Fibroblast of lung (primary cell): ENCODE measurements around the gene GRWD1. TPM values are rescaled to one million over a fixed set of nuclear protein-coding genes. Genes with fewer than 3 reads are reported as not detected.
A peak's percentile ranks its signal among the peaks of the same experiment; 100 is the strongest.

ENCODE experiments used
- DNase-seq, 2 donors: peaks; one replicate each; pipeline versions ENCODE4 v3.0.0 to v3.0.0-alpha.2; 2010; ENCODE audit warnings: low read depth in 2 of 2
- H2AFZ ChIP-seq: 2 replicates; pipeline ENCODE4 v1.5.1; 2012; ENCODE audit warnings: low read length, control low read depth, inconsistent platforms
- H3K27ac ChIP-seq: 2 replicates; pipeline ENCODE4 v1.5.1; 2011; ENCODE audit warnings: low read length, control low read depth; ENCODE audit not compliant: insufficient read depth
- H3K27me3 ChIP-seq: 2 replicates; pipeline ENCODE4 v1.5.1; 2011; ENCODE audit warnings: mild to moderate bottlenecking, low read length; ENCODE audit not compliant: control insufficient read depth, insufficient read depth
- H3K36me3 ChIP-seq: 2 replicates; pipeline ENCODE4 v1.5.1; 2011; ENCODE audit warnings: low read length; ENCODE audit not compliant: control insufficient read depth, insufficient read depth
- H3K4me1 ChIP-seq: 2 replicates; pipeline ENCODE4 v1.5.1; 2011; ENCODE audit warnings: low read length; ENCODE audit not compliant: control insufficient read depth, insufficient read depth; ENCODE audit errors: extremely low read depth
- H3K4me2 ChIP-seq: 2 replicates; pipeline ENCODE4 v1.5.1; 2011; ENCODE audit warnings: low read length, control low read depth; ENCODE audit not compliant: insufficient read depth; ENCODE audit errors: extremely low read depth
- H3K4me3 ChIP-seq, 4 experiments: fragments of 200-600 bp in 1 of 4; sonication (generic) in 1 of 4; replicated peaks in 1 of 4; 2 replicates each; pipeline ENCODE4 v1.5.1; 2011 to 2016; ENCODE audit warnings: low read length in 4 of 4, low read depth in 3 of 4, mild to moderate bottlenecking in 3 of 4, control low read depth in 2 of 4, inconsistent platforms in 1 of 4, mixed read lengths in 1 of 4; ENCODE audit not compliant: insufficient read depth in 1 of 4; ENCODE audit errors: control extremely low read depth in 1 of 4
- H3K79me2 ChIP-seq: 2 replicates; pipeline ENCODE4 v1.5.1; 2012; ENCODE audit warnings: mild to moderate bottlenecking, low read length, inconsistent platforms; ENCODE audit not compliant: control insufficient read depth, insufficient read depth
- H3K9ac ChIP-seq: 2 replicates; pipeline ENCODE4 v1.5.1; 2011; ENCODE audit warnings: mild to moderate bottlenecking, low read length, control low read depth; ENCODE audit not compliant: insufficient read depth
- H3K9me3 ChIP-seq: 2 replicates; pipeline ENCODE4 v1.5.1; 2012; ENCODE audit warnings: low read depth, low read length; ENCODE audit not compliant: control insufficient read depth, insufficient read depth
- H4K20me1 ChIP-seq: 2 replicates; pipeline ENCODE4 v1.5.1; 2011; ENCODE audit warnings: low read length; ENCODE audit not compliant: control insufficient read depth, insufficient read depth; ENCODE audit errors: extremely low read depth
- EZH2 ChIP-seq: IDR thresholded peaks from 2 replicates; pipeline ENCODE4 v1.5.1; 2012; ENCODE audit warnings: low read length, control low read depth, mild to moderate bottlenecking; ENCODE audit errors: missing control alignments
- polyA plus RNA-seq, 2 donors: library from polyadenylated mRNA; depleted of rRNA in 1 of 2; stranded (reverse) in 1 of 2; unstranded in 1 of 2; fragments of >200 nt; gene quantifications; 2 replicates each; pipeline ENCODE4 v1.2.1, GENCODE V29; 2011 to 2012; ENCODE audit warnings: missing spikeins in 1 of 2
- total RNA-seq: library from RNA; depleted of rRNA; stranded (reverse); fragments of >200 nt; gene quantifications from 2 replicates; pipeline ENCODE4 v1.2.1, GENCODE V29; 2014
- TF ChIP-seq, protein P1 (sequence below), 2 donors: IDR thresholded peaks in 1 of 2; conservative IDR thresholded peaks in 1 of 2; 1 replicate in 1 of 2; 2 replicates in 1 of 2; pipeline ENCODE4 v1.5.1; 2011 to 2012; ENCODE audit warnings: low read length in 2 of 2, control low read depth in 1 of 2, inconsistent platforms in 1 of 2, low read depth in 1 of 2, mild to moderate bottlenecking in 1 of 2

GRWD1 gene
- total and polyA plus RNA-seq, 2 donors (not counting 1 experiment from before 2014, with no cell fraction given) = 9.1 to 14.7 TPM

DNA sequence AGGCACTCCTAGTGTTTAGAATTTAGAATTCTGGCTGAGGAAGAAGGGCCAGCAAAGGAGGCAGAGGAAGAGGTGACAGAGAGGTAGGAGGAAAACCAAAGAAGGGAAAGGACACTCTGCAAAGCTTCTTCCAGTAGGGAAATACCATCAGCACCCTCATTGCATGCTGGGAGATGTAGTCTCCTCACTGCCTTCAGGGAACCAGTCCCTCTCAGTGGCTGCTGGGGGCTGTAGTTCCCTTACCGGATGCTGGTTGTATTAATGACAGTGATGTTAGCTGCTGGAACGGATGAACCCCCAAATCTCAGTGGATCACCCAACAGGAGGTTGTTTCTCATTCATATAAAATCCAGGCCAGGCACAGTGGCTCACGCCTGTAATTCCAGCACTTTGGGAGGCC lies 42.2 kb upstream of the GRWD1 start:
- Histone ChIP-seq H3K9ac (no peak overlapping the region), H2AFZ (no peak overlapping the region), H3K27me3 (no peaks in the 10 kb centered on the region), H3K9me3 (no peaks in the 10 kb centered on the region), H3K36me3 (no peaks in the 10 kb centered on the region), H3K4me1 (no peaks in the 10 kb centered on the region), H3K79me2 (no peaks in the 10 kb centered on the region), H3K27ac (no peak overlapping the region), H4K20me1 (no peaks in the 10 kb centered on the region), H3K4me3 (no peak overlapping the region), H3K4me2 (no peak overlapping the region)
- DNase-seq = peak; percentile 64 to 67
- no peak for TF ChIP-seq EZH2
- TF ChIP-seq, protein P1, sequence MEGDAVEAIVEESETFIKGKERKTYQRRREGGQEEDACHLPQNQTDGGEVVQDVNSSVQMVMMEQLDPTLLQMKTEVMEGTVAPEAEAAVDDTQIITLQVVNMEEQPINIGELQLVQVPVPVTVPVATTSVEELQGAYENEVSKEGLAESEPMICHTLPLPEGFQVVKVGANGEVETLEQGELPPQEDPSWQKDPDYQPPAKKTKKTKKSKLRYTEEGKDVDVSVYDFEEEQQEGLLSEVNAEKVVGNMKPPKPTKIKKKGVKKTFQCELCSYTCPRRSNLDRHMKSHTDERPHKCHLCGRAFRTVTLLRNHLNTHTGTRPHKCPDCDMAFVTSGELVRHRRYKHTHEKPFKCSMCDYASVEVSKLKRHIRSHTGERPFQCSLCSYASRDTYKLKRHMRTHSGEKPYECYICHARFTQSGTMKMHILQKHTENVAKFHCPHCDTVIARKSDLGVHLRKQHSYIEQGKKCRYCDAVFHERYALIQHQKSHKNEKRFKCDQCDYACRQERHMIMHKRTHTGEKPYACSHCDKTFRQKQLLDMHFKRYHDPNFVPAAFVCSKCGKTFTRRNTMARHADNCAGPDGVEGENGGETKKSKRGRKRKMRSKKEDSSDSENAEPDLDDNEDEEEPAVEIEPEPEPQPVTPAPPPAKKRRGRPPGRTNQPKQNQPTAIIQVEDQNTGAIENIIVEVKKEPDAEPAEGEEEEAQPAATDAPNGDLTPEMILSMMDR (conservative IDR thresholded peaks at IDR 0.05 in 1 of 2, IDR thresholded peaks at IDR 0.05 in 1 of 2; ENCODE audit: low read depth in 1 of 2, low read length in 2 of 2) = no peak

DNA sequence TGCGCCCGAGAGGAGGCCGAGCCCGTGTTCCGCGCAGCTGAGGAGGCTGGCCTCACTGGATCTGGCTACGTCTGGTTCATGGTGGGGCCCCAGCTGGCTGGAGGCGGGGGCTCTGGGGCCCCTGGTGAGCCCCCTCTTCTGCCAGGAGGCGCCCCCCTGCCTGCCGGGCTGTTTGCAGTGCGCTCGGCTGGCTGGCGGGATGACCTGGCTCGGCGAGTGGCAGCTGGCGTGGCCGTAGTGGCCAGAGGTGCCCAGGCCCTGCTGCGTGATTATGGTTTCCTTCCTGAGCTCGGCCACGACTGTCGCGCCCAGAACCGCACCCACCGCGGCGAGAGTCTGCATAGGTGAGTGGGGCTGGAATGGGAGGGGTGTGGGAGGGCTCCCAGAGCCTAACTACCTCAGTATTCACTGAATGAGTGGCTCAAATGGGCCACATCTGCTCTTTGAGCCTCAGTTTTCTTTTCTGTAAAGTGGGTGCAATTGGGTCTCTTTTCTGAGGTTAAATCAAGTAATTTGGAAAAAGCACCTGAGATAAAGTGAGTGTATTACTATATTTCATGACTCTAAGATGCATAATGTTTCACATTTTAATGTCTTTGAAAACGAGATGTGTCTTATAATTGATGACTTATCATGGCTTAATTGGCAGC lies 40.6 kb upstream of the GRWD1 start:
- TF ChIP-seq, protein P1 (conservative IDR thresholded peaks at IDR 0.05 in 1 of 2, IDR thresholded peaks at IDR 0.05 in 1 of 2; ENCODE audit: low read depth in 1 of 2, low read length in 2 of 2) = no peak
- no peak for TF ChIP-seq EZH2
- DNase-seq = no peak

DNA sequence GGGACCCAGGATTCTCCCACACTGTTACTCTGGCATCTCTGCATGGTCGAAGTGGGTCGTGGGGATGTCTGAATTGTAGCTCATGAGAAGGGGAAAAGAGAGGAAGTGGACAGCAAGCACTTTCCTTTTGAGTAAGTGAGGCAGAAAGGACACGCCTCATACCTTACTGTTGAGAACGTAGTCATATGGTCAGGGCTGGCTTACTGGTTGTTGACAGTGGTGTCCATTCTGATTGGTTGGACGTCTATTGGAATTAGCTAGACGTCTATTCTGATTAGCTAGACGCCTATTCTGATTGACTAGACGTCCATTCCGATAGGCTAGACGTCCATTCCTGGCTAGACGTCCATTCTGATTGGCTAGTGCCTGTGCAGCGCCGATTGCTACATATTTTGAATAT lies 39.9 kb upstream of the GRWD1 start:
- H3K4me1 ChIP-seq = no peaks in the 10 kb centered on the region
- no peak overlapping the region for H2AFZ ChIP-seq
- DNase-seq = peak in 1 of 2 donors; percentile 29
- no peak overlapping the region for H3K9ac ChIP-seq
- H3K4me3 ChIP-seq = no peak overlapping the region
- H3K9me3 ChIP-seq = no peaks in the 10 kb centered on the region
- H3K36me3 ChIP-seq = no peaks in the 10 kb centered on the region
- no peak overlapping the region for H3K4me2 ChIP-seq
- H3K27ac ChIP-seq = no peak overlapping the region
- no peaks in the 10 kb centered on the region for H3K79me2 ChIP-seq
- TF ChIP-seq, protein P1 (conservative IDR thresholded peaks at IDR 0.05 in 1 of 2, IDR thresholded peaks at IDR 0.05 in 1 of 2; ENCODE audit: low read depth in 1 of 2, low read length in 2 of 2) = no peak
- TF ChIP-seq EZH2 = no peak
- no peaks in the 10 kb centered on the region for H4K20me1 ChIP-seq
- H3K27me3 ChIP-seq = no peaks in the 10 kb centered on the region

More for the DNA sequence above, 40.6 kb upstream of the GRWD1 start:
- no peaks in the 10 kb centered on the region for H3K79me2 ChIP-seq
- H3K36me3 ChIP-seq = no peaks in the 10 kb centered on the region
- no peaks in the 10 kb centered on the region for H4K20me1 ChIP-seq
- no peak overlapping the region for H2AFZ ChIP-seq
- no peak overlapping the region for H3K4me2 ChIP-seq
- H3K9me3 ChIP-seq = no peaks in the 10 kb centered on the region
- no peaks in the 10 kb centered on the region for H3K4me1 ChIP-seq
- H3K4me3 ChIP-seq = no peak overlapping the region
- no peak overlapping the region for H3K27ac ChIP-seq
- H3K9ac ChIP-seq = no peak overlapping the region
- no peaks in the 10 kb centered on the region for H3K27me3 ChIP-seq
